Measurements from ENCODE around the gene PPP1R12B.
"Not testable (repeated sequence)": the region's sequence is repeated elsewhere in the genome, so short reads cannot be mapped to it uniquely, and the experiment has no call there.

The PPP1R12B gene

DNA sequence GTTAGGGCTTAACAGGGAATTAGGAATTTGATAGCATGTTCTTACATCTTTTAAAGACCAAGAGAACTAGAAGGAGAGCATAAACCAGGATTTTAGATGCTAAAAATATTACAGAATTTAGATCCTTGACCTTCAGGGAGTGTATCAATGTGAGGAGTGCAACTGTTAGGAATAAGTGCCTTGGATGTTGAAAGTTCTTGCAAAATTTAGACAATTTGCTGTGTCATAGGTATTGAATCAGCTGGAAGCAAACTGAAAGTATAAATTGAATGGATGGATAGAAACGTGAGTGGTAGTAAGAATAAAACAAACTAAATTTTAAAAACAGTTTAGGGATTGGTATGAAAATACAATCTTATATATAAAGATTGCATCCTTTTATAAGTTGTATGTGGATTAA lies 27.7 kb downstream of the PPP1R12B start:
- DNase-seq (ENCODE audit: low read depth): no peak
- no peak overlapping the region for H3K4me3 ChIP-seq (ENCODE audit: low read depth, low read length)
- TF ChIP-seq, protein P1, sequence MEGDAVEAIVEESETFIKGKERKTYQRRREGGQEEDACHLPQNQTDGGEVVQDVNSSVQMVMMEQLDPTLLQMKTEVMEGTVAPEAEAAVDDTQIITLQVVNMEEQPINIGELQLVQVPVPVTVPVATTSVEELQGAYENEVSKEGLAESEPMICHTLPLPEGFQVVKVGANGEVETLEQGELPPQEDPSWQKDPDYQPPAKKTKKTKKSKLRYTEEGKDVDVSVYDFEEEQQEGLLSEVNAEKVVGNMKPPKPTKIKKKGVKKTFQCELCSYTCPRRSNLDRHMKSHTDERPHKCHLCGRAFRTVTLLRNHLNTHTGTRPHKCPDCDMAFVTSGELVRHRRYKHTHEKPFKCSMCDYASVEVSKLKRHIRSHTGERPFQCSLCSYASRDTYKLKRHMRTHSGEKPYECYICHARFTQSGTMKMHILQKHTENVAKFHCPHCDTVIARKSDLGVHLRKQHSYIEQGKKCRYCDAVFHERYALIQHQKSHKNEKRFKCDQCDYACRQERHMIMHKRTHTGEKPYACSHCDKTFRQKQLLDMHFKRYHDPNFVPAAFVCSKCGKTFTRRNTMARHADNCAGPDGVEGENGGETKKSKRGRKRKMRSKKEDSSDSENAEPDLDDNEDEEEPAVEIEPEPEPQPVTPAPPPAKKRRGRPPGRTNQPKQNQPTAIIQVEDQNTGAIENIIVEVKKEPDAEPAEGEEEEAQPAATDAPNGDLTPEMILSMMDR (IDR thresholded peaks at IDR 0.05; ENCODE audit: control insufficient read depth, extremely low read depth, insufficient read depth): no peak

DNA sequence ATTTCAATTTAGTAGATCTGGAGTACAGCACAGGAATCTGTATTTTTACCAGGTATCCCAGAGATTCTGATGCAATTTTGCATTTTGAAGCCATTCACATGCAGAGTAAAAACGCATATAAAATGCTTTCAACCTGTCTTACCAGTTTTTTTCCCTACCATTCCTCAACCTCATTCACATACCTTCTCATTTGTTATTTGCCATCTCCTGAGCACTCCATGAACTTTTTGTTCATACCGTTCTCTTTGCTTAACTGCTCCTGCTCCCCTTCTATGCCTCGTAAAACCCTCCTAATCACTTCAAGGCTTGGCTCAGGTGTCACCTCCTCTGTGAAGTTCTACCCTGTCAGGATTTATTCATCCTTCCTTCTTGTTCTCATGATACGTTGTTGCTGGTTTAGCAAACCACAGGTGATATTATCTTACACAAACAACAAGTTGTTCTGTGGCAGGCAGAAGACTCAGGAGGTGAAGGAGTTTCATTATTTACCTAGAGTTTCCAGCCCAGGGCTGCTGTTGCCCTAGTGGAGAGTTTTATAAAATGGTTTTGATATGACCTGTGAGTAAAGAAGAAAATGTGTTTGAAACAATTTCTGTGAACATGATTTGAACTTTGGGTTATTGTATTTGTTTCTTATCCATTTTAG lies 31.5 kb downstream of the PPP1R12B start:
- TF ChIP-seq, protein P1 (IDR thresholded peaks at IDR 0.05; ENCODE audit: control insufficient read depth, extremely low read depth, insufficient read depth): 0 out of 2 replicates have a peak, but pooled peaks have one; percentile 9
- peak overlapping the region; percentile 39 for H3K4me3 ChIP-seq (ENCODE audit: low read depth, low read length)
- DNase-seq (ENCODE audit: low read depth): peak; percentile 93

DNA sequence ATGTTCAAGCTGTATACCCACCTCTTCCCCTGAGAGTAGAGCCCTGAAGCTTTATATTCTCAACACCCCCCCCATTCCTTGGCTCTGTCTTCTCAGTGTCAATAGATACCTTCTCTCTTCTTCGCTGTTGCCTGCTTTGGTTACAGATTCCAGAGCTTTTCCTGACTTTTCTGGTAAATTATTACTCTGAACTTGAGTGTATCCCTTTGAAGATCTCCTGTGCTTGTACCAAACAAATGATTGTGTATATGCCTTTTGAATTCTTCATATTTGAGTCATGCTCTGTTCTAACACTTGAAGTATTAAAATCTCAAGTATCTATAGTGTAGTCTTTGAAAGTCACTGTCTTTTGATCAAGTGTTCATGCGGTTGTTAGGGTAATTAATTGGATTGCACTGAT lies 32.0 kb downstream of the PPP1R12B start:
- H3K4me3 ChIP-seq (ENCODE audit: low read depth, low read length): peak overlapping the region; percentile 39
- not testable (repeated sequence) for DNase-seq (ENCODE audit: low read depth)

DNA sequence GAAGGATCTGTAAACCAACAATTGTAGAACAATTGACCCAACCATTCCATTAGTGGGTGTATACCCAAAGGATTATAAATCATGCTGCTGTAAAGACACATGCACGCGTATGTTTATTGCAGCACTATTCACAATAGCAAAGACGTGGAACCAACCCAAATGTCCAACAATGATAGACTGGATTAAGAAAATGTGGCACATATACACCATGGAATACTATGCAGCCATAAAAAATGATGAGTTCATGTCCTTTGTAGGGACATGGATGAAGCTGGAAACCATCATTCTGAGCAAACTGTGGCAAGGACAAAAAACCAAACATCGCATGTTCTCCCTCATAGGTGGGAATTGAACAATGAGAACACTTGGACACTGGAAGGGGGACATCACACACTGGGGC lies 33.4 kb downstream of the PPP1R12B start:
- not testable (repeated sequence) for DNase-seq (ENCODE audit: low read depth); H3K4me3 ChIP-seq (ENCODE audit: low read depth, low read length)

DNA sequence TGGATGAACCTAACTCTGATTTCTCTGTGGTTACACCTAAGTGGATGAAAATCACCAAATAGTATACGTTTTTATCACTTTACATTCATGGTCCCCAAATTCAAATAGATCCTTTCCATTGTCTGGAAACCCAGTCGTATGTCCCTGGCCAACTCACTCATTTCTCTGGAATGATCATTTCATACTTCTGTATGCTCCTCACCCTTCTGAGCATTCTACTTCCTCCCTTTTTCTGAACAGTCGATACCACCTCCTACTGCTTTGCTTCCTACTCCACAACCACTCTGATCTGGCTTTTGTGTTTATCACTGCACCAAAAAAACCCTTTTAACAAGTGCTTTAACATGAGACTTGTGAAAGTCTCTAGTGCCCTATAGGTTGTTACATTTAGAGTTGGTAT lies 47.3 kb downstream of the PPP1R12B start:
- not testable (repeated sequence) for H3K4me3 ChIP-seq (ENCODE audit: low read depth, low read length); DNase-seq (ENCODE audit: low read depth)

DNA sequence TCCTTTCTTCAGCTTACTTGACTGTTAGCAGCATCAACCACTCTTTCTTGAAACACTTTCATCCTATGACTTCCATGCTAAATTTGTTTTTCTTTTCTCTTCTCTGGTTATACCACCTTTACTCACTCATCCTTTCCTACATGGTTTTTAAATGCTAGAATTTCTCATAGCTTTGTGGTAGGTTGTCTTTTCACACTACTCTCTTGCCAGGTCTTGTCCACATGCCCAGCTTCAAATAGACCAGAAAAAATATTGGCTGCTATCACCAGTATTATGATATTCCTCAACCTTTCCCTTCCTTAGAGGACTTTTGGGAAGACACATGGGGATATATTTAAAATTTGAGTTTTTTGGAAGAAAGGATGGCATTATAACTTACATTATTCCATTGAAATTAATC lies 48.8 kb downstream of the PPP1R12B start:
- TF ChIP-seq, protein P1 (IDR thresholded peaks at IDR 0.05; ENCODE audit: control insufficient read depth, extremely low read depth, insufficient read depth): no peak
- DNase-seq (ENCODE audit: low read depth): no peak
- H3K4me3 ChIP-seq (ENCODE audit: low read depth, low read length): no peak overlapping the region

DNA sequence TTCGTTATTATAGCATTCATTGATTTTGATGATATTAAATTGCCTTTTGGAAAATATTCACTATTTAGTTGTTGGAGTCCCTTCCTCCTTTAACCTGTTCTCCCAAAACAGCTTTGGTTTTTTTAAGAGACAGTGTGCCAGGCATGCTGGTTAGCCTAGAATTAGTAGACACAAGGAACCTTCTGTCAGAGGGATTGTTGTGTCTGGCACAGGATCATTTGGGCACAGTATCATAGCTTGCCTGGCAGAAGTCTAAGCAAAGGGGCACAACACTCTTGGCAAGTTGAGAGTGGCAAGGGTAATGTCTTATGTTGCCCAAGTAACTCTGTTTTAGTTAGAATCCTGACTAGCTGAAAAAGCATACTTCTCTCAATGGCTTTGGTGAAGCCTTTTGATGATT lies 49.9 kb downstream of the PPP1R12B start:
- DNase-seq (ENCODE audit: low read depth); H3K4me3 ChIP-seq (ENCODE audit: low read depth, low read length): not testable (repeated sequence)

DNA sequence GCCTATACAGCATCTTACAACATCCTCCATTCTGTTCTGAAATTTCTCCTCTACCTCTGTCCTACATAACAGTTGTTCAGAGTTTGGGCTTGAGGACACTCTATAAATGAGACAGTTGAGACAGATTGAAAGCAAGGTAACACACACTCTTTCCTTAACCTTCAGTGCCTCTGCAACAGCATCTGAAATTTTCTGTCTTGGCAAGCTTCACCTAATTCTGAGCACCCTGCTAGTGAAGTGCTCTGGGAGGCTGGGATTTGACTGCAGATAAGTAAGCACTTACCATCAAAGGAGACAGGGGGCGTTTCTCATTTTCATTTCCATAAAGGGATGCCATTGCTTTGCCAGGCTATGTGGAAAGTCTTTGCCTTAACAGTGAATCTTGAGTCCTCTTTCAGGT lies 53.3 kb downstream of the PPP1R12B start:
- H3K4me3 ChIP-seq (ENCODE audit: low read depth, low read length); DNase-seq (ENCODE audit: low read depth): not testable (repeated sequence)

DNA sequence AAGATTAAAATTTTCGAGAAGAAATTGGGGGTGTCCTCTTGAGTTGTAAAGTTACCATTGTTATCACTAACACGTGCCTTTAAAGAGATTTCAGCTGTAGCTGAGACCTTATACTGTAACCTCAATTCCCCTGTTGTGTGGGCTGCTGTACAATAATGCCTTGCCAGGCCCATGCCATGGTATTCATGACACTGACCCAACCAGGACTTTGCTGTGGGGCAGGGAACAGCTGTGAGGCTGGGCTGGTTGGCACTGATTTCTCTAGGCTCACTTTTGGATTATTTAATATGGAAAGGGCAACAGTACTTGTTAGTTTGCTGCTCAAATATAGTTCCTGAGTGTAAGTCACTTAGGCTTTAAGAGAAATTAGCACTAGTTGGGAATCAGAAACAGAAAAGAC lies 54.9 kb downstream of the PPP1R12B start:
- not testable (repeated sequence) for DNase-seq (ENCODE audit: low read depth); H3K4me3 ChIP-seq (ENCODE audit: low read depth, low read length)

DNA sequence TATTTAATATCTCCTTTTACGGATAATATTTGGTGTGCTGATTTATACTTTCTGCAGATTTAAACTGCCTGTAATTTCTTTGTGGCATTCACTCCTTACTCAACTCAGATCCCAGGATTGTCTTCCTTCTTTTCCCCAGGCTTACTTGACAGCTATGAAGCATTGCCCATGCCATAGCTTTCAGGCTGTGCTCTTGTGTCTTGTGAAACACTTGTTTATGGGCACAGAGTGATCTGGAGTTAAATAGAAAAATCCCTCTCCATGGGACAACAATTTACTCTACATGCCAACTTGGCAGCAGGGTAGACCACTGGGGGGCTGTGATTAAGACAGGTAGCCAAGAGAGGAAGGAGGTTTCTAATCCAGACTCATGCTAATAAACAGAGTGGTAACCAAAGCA lies 57.4 kb downstream of the PPP1R12B start:
- H3K4me3 ChIP-seq (ENCODE audit: low read depth, low read length): no peak overlapping the region
- TF ChIP-seq, protein P1 (IDR thresholded peaks at IDR 0.05; ENCODE audit: control insufficient read depth, extremely low read depth, insufficient read depth): no peak
- peak; percentile 64 for DNase-seq (ENCODE audit: low read depth)

DNA sequence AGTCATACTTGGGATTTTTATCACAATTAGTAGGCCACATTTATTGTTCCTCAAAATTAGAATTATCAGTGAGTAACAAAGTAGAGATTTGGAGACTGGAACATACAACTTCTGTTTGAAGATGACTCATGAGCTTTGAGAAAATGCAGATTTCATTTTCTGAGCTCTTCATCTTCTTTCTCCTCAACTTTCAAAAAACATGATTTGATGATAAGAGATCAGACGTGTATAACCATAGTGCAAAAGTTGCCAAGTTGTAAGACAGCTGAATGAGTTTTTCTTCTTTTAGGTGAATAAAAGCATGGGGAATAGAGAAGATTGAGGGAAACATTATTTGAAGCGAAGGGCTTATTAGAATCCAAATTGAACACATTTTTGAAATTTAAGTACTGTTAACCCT lies 58.4 kb downstream of the PPP1R12B start:
- H3K4me3 ChIP-seq (ENCODE audit: low read depth, low read length); DNase-seq (ENCODE audit: low read depth): not testable (repeated sequence)

DNA sequence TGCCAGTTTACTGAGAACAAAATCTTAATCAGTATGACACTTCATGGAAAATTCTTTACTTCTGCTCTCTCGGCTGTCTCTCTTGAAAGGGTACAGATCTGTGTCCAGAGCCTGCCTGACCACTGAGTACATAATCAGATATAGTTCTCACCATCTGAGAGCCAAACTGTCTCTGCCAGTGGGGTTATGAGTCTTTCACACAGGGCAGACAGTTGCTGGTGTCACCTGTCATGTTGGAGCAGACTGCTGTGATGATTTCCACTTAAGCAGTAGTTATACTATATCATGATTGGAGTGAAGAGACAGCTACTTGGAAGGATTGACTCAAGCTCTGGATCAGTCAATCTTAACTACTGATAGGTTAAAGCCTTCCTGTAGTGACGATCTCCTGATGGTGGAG lies 58.9 kb downstream of the PPP1R12B start:
- H3K4me3 ChIP-seq (ENCODE audit: low read depth, low read length); DNase-seq (ENCODE audit: low read depth): not testable (repeated sequence)

DNA sequence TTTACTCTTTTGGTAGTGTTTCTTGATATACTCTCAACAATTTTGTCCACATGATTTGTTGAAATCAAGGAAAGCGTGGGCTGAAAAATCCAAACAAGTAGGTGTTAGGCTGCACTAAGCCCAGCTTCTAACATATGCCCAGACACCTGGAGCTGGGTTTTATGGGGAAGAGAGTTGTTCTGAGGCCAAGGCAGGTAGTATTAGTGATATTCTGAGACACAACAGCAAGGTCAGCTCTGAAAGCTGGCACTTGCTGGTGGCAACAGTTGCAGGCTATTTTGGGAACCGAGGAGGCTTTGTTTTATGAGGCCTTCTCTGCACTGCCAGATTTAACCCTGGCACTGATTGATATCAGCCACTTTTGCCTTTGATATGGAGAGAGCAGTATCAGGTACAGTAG lies 61.8 kb downstream of the PPP1R12B start:
- peak; percentile 64 for DNase-seq (ENCODE audit: low read depth)
- H3K4me3 ChIP-seq (ENCODE audit: low read depth, low read length): not testable (repeated sequence)

DNA sequence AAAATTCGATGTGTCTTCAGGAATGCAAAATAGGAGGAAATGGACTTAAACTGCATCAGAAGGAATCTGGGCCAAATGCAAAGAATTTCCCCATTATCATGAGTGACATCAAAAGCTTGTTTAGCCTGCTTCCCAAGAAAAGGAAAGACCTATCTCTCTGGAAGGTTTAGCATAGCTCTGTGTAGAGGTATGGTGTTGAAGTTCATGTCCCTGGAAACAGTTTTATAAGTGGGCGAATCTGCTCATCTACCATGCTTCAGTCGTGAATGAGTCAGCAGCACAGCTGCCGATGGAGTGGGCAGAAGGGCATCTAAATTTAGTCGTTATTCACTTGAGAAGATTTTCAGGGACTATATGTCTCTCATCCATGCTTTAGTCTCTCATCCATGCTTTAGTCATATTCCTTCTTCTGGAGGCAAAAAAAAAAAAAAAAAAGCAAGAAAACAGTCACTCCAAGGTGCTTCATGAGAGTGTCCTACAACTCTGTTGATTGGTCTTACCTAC lies 62.4 kb downstream of the PPP1R12B start:
- DNase-seq (ENCODE audit: low read depth): not testable (repeated sequence)
- peak overlapping the region; percentile 21 for H3K4me3 ChIP-seq (ENCODE audit: low read depth, low read length)

All from LNCaP clone FGC (cell line).